Peyer's patch (tissue), 4 donors: ENCODE results near the gene SLC25A34. TPM values are rescaled to one million over a fixed set of nuclear protein-coding genes. Genes with fewer than 3 reads are reported as not detected.

ENCODE experiments used
- DNase-seq, 3 donors: peaks; one replicate each; pipeline ENCODE4 v3.0.0-alpha.2; 2017 to 2019
- H3K27ac ChIP-seq, 4 donors: fragments of 200-600 bp; sonication (generic); one replicate each; pipeline ENCODE4 v1.5.1; 2016 to 2019
- H3K27me3 ChIP-seq, 2 donors: fragments of 200-600 bp; sonication (generic); one replicate each; pipeline ENCODE4 v1.5.1; 2019
- H3K36me3 ChIP-seq, 3 donors: fragments of 200-600 bp; sonication (generic); one replicate each; pipeline ENCODE4 v1.5.1; 2016 to 2019
- H3K4me1 ChIP-seq, 4 donors: fragments of 200-600 bp; sonication (generic); one replicate each; pipeline ENCODE4 v1.5.1; 2016 to 2019
- H3K4me3 ChIP-seq, 4 donors: fragments of 200-600 bp; sonication (generic); 1 replicate in 3 of 4; 2 replicates in 1 of 4; pipeline ENCODE4 v1.5.1; 2016 to 2019; ENCODE audit warnings: mild to moderate bottlenecking in 1 of 4
- H3K9me3 ChIP-seq, 4 donors: fragments of 200-600 bp; sonication (generic); one replicate each; pipeline ENCODE4 v1.5.1; 2016 to 2019; ENCODE audit warnings: mild to moderate bottlenecking in 1 of 4
- CTCF ChIP-seq, 6 experiments: fragments of 450-650 bp in 4 of 6; fragments of 200-600 bp in 2 of 6; sonication (generic) in 1 of 6; IDR thresholded peaks; one replicate each; pipeline ENCODE4 v1.5.1; 2017 to 2019; ENCODE audit warnings: antibody characterized with exemption in 6 of 6, mild to moderate bottlenecking in 3 of 6, moderate library complexity in 1 of 6
- POLR2A ChIP-seq, 2 donors: fragments of 450-650 bp; IDR thresholded peaks; one replicate each; pipeline ENCODE4 v1.5.1; 2017; ENCODE audit warnings: antibody characterized with exemption in 2 of 2, mild to moderate bottlenecking in 2 of 2, moderate library complexity in 2 of 2
- total RNA-seq, 4 donors: library from RNA; depleted of rRNA; stranded (reverse); fragments of >200 nt; gene quantifications; one replicate each; pipeline ENCODE4 v1.1.0, GENCODE V29; 2016

Gene SLC25A34
- total RNA-seq, 4 donors from 2014 or later = 32.2 to 127 (median 69.5) TPM

GRCh38 chr1:15707239-15707925 lies 28.7 kb upstream of the SLC25A34 start:
- Histone ChIP-seq H3K4me1 (peaks cover 0 to 19% (median 0%) of the 10 kb centered on the region in 4 donors), H3K9me3 (no peaks in the 10 kb centered on the region), H3K27ac (peak overlapping the region in 1 of 4 donors; percentile 10), H3K27me3 (no peaks in the 10 kb centered on the region), H3K4me3 (no peak overlapping the region), H3K36me3 (peaks cover 0 to 3% (median 0%) of the 10 kb centered on the region in 3 donors)
- TF ChIP-seq POLR2A (IDR thresholded peaks at IDR 0.05) (no peak), CTCF (IDR thresholded peaks at IDR 0.05) (no peak)
- DNase-seq = no peak

- Histone ChIP-seq H3K4me1 (peaks cover 0 to 7% (median 0%) of the 10 kb centered on the region in 4 donors), H3K9me3 (no peaks in the 10 kb centered on the region), H3K27me3 (no peaks in the 10 kb centered on the region), H3K4me3 (no peak overlapping the region), H3K36me3 (peaks cover 0 to 3% (median 0%) of the 10 kb centered on the region in 3 donors), H3K27ac (no peak overlapping the region)
- TF ChIP-seq POLR2A (IDR thresholded peaks at IDR 0.05) (no peak), CTCF (IDR thresholded peaks at IDR 0.05) (no peak)
- no peak for DNase-seq
Measured at GRCh38 chr1:15708486-15709137, 27.4 kb upstream of the SLC25A34 start.

- H3K9me3 ChIP-seq = no peaks in the 10 kb centered on the region
- H3K36me3 ChIP-seq = peaks cover 0 to 3% (median 0%) of the 10 kb centered on the region in 3 donors
- no peak overlapping the region for H3K4me3 ChIP-seq
- no peaks in the 10 kb centered on the region for H3K27me3 ChIP-seq
- no peak for DNase-seq
- no peak overlapping the region for H3K27ac ChIP-seq
- peaks cover 0 to 4% (median 0%) of the 10 kb centered on the region in 4 donors for H3K4me1 ChIP-seq
- no peak for TF ChIP-seq CTCF (IDR thresholded peaks at IDR 0.05)
- no peak for TF ChIP-seq POLR2A (IDR thresholded peaks at IDR 0.05)
Measured at GRCh38 chr1:15709226-15709625, 26.8 kb upstream of the SLC25A34 start.

GRCh38 chr1:15712168-15712567 lies 23.9 kb upstream of the SLC25A34 start:
- DNase-seq = no peak
- TF ChIP-seq CTCF (IDR thresholded peaks at IDR 0.05) = no peak
- H3K36me3 ChIP-seq = peaks cover 0 to 10% (median 0%) of the 10 kb centered on the region in 3 donors
- no peak overlapping the region for H3K4me3 ChIP-seq
- H3K27ac ChIP-seq = no peak overlapping the region
- peaks cover 0 to 10% (median 0%) of the 10 kb centered on the region in 4 donors for H3K4me1 ChIP-seq
- H3K9me3 ChIP-seq = no peaks in the 10 kb centered on the region
- no peaks in the 10 kb centered on the region for H3K27me3 ChIP-seq

GRCh38 chr1:15714406-15715136 lies 21.5 kb upstream of the SLC25A34 start:
- Histone ChIP-seq H3K4me1 (peaks cover 0 to 10% (median 0%) of the 10 kb centered on the region in 4 donors), H3K4me3 (no peak overlapping the region), H3K36me3 (peaks cover 0 to 34% (median 0%) of the 10 kb centered on the region in 3 donors), H3K27me3 (no peaks in the 10 kb centered on the region), H3K9me3 (no peaks in the 10 kb centered on the region), H3K27ac (peak overlapping the region in 1 of 4 donors; percentile 16)
- no peak for TF ChIP-seq POLR2A (IDR thresholded peaks at IDR 0.05)
- TF ChIP-seq CTCF (IDR thresholded peaks at IDR 0.05) = no peak
- no peak for DNase-seq
